ENCODE results near the gene MXRA7. TPM values are rescaled to one million over a fixed set of nuclear protein-coding genes. Genes with fewer than 3 reads are reported as not detected.
"Not testable (repeated sequence)": the region's sequence is repeated elsewhere in the genome, so short reads cannot be mapped to it uniquely, and the experiment has no call there.

Gene MXRA7
- total and polyA plus RNA-seq, 2 donors (not counting 1 experiment from before 2014, with no cell fraction given): 5.5 to 16.1 TPM

GRCh38 chr17:76638263-76638662 lies 72.5 kb downstream of the MXRA7 start:
- TF ChIP-seq EZH2 (IDR thresholded peaks at IDR 0.05; ENCODE audit: borderline replicate concordance, insufficient read depth, low read depth, low read length, poor library complexity, severe bottlenecking) (no peak), CTCF (IDR thresholded peaks at IDR 0.05) (no peak)
- no peak overlapping the region for H3K27ac ChIP-seq (ENCODE audit: low read length in 2 of 2)
- H3K4me2 ChIP-seq (replicated peaks; ENCODE audit: low read depth, low read length, poor library complexity, severe bottlenecking): no peak overlapping the region
- WGBS (ENCODE audit: insufficient coverage): 100% methylated on average over 5 of the region's 10 CpGs
- no peaks in the 10 kb centered on the region for H3K9me3 ChIP-seq (ENCODE audit: control extremely low read depth in 1 of 3, control insufficient read depth in 2 of 3, insufficient read depth in 1 of 3, low read length in 2 of 3)
- no peaks in the 10 kb centered on the region for H4K20me1 ChIP-seq (ENCODE audit: control insufficient read depth, insufficient read depth, low read length, poor library complexity, severe bottlenecking)
- no peaks in the 10 kb centered on the region for H3K36me3 ChIP-seq (replicated peaks in 1 of 2; ENCODE audit: control extremely low read depth in 1 of 2, control insufficient read depth in 1 of 2, extremely low read depth in 1 of 2, insufficient read depth in 2 of 2, low read length in 1 of 2)
- DNase-seq (no peak), ATAC-seq (ENCODE audit: low read depth) (no peak)
- no peak overlapping the region for H3K27ac Mint-ChIP-seq
- H3K4me1 ChIP-seq (ENCODE audit: control insufficient read depth in 2 of 2, insufficient read depth in 2 of 2, low read length in 2 of 2): no peaks in the 10 kb centered on the region
- no peaks in the 10 kb centered on the region for H3K79me2 ChIP-seq (ENCODE audit: control insufficient read depth, insufficient read depth, low read length)
- no peak overlapping the region for H2AFZ ChIP-seq (ENCODE audit: insufficient read depth, low read depth, low read length, poor library complexity, severe bottlenecking)
- no peak overlapping the region for H3K9ac ChIP-seq (ENCODE audit: low read length)
- H3K27me3 ChIP-seq (replicated peaks in 1 of 4; ENCODE audit: control extremely low read depth in 1 of 4, control insufficient read depth in 3 of 4, insufficient read depth in 4 of 4, low read length in 3 of 4): peaks cover 0 to 9% (median 5%) of the 10 kb centered on the region in 4 experiments
- POLR2A ChIA-PET: no interaction called here
- H3K9me3 Mint-ChIP-seq (ENCODE audit: insufficient read depth): no peaks in the 10 kb centered on the region
- intact Hi-C loops (cut with micrococcal nuclease): no loop called here
- CTCF ChIA-PET: interaction anchor here (4.0 kb wide), 1 partner anchor 14 kb away, joined by 20 read pairs; no protein-coding TSS in a partner anchor
- no peaks in the 10 kb centered on the region for H3K4me1 Mint-ChIP-seq
- no peak overlapping the region for H3K4me3 Mint-ChIP-seq
- H3K4me3 ChIP-seq (ENCODE audit: control extremely low read depth in 1 of 5, extremely low read depth in 1 of 5, insufficient read depth in 1 of 5, low read depth in 2 of 5, low read length in 4 of 5): no peak overlapping the region
- H3K27me3 Mint-ChIP-seq: peaks cover 24% of the 10 kb centered on the region

GRCh38 chr17:76636486-76637206 lies 74.1 kb downstream of the MXRA7 start:
- POLR2A ChIA-PET; DNase-seq; H3K4me1 Mint-ChIP-seq; H3K4me2 ChIP-seq (replicated peaks; ENCODE audit: low read depth, low read length, poor library complexity, severe bottlenecking); H3K9me3 ChIP-seq (ENCODE audit: control extremely low read depth in 1 of 3, control insufficient read depth in 2 of 3, insufficient read depth in 1 of 3, low read length in 2 of 3); H3K4me3 Mint-ChIP-seq; H3K27ac ChIP-seq (ENCODE audit: low read length in 2 of 2); H3K9me3 Mint-ChIP-seq (ENCODE audit: insufficient read depth); H2AFZ ChIP-seq (ENCODE audit: insufficient read depth, low read depth, low read length, poor library complexity, severe bottlenecking); H3K36me3 ChIP-seq (replicated peaks in 1 of 2; ENCODE audit: control extremely low read depth in 1 of 2, control insufficient read depth in 1 of 2, extremely low read depth in 1 of 2, insufficient read depth in 2 of 2, low read length in 1 of 2); H3K9ac ChIP-seq (ENCODE audit: low read length); intact Hi-C loops (cut with micrococcal nuclease); H3K4me3 ChIP-seq (ENCODE audit: control extremely low read depth in 1 of 5, extremely low read depth in 1 of 5, insufficient read depth in 1 of 5, low read depth in 2 of 5, low read length in 4 of 5); H3K27me3 ChIP-seq (replicated peaks in 1 of 4; ENCODE audit: control extremely low read depth in 1 of 4, control insufficient read depth in 3 of 4, insufficient read depth in 4 of 4, low read length in 3 of 4); H3K27ac Mint-ChIP-seq; H4K20me1 ChIP-seq (ENCODE audit: control insufficient read depth, insufficient read depth, low read length, poor library complexity, severe bottlenecking); ATAC-seq (ENCODE audit: low read depth); H3K79me2 ChIP-seq (ENCODE audit: control insufficient read depth, insufficient read depth, low read length); H3K4me1 ChIP-seq (ENCODE audit: control insufficient read depth in 2 of 2, insufficient read depth in 2 of 2, low read length in 2 of 2): not testable (repeated sequence)
- WGBS (ENCODE audit: insufficient coverage): 93% methylated on average over 16 of the region's 27 CpGs
- CTCF ChIA-PET: interaction anchor here (1.0 to 4.0 kb wide), 2 partner anchors 13 kb away, joined by 3 to 20 read pairs; no protein-coding TSS in a partner anchor
- peaks cover 22% of the 10 kb centered on the region for H3K27me3 Mint-ChIP-seq

Data from B cell (primary cell).